HepG2 (cell line): ENCODE measurements around the gene TBC1D14. TPM values are rescaled to one million over a fixed set of nuclear protein-coding genes. Genes with fewer than 3 reads are reported as not detected.

Experiments
- HHEX ChIP-seq: IDR thresholded peaks from 2 replicates; pipeline ENCODE4 v1.6.1; 2016; ENCODE audit warnings: control low read depth
- HMG20A ChIP-seq: IDR thresholded peaks from 2 replicates; pipeline ENCODE4 v1.6.1; 2016; ENCODE audit warnings: borderline replicate concordance
- NFKBIZ ChIP-seq: IDR thresholded peaks from 2 replicates; pipeline ENCODE4 v1.6.1; 2018; ENCODE audit warnings: missing genetic modification reagents, missing compliant biosample characterization
- TEAD3 ChIP-seq: optimal IDR thresholded peaks from 2 replicates; pipeline ENCODE3; 2016; ENCODE audit warnings: borderline replicate concordance
- THAP11 ChIP-seq: IDR thresholded peaks from 2 replicates; pipeline ENCODE4 v1.6.1; 2016; ENCODE audit warnings: missing biosample characterization, missing genetic modification reagents
- ZNF614 ChIP-seq: IDR thresholded peaks from 2 replicates; pipeline ENCODE4 v1.6.1; 2018; ENCODE audit warnings: missing biosample characterization, missing genetic modification reagents, inconsistent platforms, borderline replicate concordance
- polyA plus RNA-seq, 8 experiments: library from polyadenylated mRNA; depleted of rRNA in 3 of 8; stranded (reverse) in 7 of 8; unstranded in 1 of 8; fragments of >200 nt; fragmentation: Illumina TruSeq in 4 of 8; extraction: Trizol in 4 of 8; gene quantifications; 2 replicates each; pipeline versions ENCODE4 v1.2.1 to v1.2.3, GENCODE V29; 2011 to 2016; ENCODE audit warnings: low read depth in 4 of 8, missing spikeins in 1 of 8, mixed read lengths in 1 of 8; ENCODE audit not compliant: insufficient read depth in 1 of 8
- total RNA-seq, 5 experiments: library from RNA; depleted of rRNA; stranded (reverse); fragments of >200 nt; fragmentation: Illumina TruSeq; extraction: Trizol; gene quantifications; 2 replicates each; pipeline ENCODE4 v1.2.3, GENCODE V29; 2016; ENCODE audit warnings: low read depth in 1 of 5
- TF ChIP-seq, protein P1 (sequence below): sonication (generic); formaldehyde crosslinking; IDR thresholded peaks from 2 replicates; pipeline ENCODE4 v1.4.0; 2020; ENCODE audit warnings: missing genetic modification reagents
- TF ChIP-seq, protein P2 (sequence below): IDR thresholded peaks from 2 replicates; pipeline ENCODE4 v1.6.1; 2016; ENCODE audit warnings: mild to moderate bottlenecking
- TF ChIP-seq, protein P3 (sequence below): sonication (generic); formaldehyde crosslinking; IDR thresholded peaks from 2 replicates; pipeline ENCODE4 v1.5.1; 2020; ENCODE audit warnings: mild to moderate bottlenecking, missing genetic modification reagents, moderate library complexity
- TF ChIP-seq, protein P4 (sequence below): sonication (generic); formaldehyde crosslinking; IDR thresholded peaks from 2 replicates; pipeline ENCODE4 v1.9.0; 2022; ENCODE audit warnings: missing genetic modification reagents, mild to moderate bottlenecking, borderline replicate concordance
- TF ChIP-seq, protein P5 (sequence below): sonication (generic); formaldehyde crosslinking; IDR thresholded peaks from 2 replicates; pipeline ENCODE4 v1.5.0; 2020; ENCODE audit warnings: missing genetic modification reagents

TBC1D14 gene
- total and polyA plus RNA-seq, 2 of the 13 experiments (the other 11 are each of a cell fraction or from before 2014, with no cell fraction given) = 29.5 to 46.5 TPM

DNA sequence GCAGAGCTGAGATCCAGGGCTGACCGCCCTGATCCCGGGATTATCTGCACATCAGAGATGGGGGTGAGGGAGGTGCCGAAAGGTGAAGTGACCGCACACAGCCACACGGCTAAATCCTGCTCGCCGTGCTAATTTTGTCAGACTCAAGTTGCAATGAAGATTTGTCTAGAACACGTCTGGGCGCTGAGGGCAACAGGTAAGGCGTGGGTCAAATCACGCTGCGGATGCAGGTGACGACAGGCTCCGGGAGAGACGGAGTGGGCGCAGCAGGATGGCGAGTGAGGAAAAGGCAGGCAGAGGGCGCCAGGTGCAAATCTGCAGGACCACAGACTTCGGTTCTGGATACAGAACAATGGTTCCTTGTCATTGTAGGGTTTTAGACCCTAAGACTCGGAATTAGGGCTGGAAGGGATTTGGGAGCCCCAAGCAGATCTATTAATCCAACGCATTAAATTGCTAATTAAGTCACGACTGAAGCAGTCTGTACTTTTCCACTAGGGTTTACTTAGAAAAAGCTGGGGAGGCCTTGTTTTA is 1.9 kb upstream of the TBC1D14 start (continued):
- no peak for TF ChIP-seq ZNF614 (CRISPR knock-in tag)
- TF ChIP-seq, protein P1, sequence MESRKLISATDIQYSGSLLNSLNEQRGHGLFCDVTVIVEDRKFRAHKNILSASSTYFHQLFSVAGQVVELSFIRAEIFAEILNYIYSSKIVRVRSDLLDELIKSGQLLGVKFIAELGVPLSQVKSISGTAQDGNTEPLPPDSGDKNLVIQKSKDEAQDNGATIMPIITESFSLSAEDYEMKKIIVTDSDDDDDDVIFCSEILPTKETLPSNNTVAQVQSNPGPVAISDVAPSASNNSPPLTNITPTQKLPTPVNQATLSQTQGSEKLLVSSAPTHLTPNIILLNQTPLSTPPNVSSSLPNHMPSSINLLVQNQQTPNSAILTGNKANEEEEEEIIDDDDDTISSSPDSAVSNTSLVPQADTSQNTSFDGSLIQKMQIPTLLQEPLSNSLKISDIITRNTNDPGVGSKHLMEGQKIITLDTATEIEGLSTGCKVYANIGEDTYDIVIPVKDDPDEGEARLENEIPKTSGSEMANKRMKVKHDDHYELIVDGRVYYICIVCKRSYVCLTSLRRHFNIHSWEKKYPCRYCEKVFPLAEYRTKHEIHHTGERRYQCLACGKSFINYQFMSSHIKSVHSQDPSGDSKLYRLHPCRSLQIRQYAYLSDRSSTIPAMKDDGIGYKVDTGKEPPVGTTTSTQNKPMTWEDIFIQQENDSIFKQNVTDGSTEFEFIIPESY = peak; percentile 85
- peak; percentile 62 for TF ChIP-seq TEAD3 (CRISPR knock-in tag)
- TF ChIP-seq, protein P2, sequence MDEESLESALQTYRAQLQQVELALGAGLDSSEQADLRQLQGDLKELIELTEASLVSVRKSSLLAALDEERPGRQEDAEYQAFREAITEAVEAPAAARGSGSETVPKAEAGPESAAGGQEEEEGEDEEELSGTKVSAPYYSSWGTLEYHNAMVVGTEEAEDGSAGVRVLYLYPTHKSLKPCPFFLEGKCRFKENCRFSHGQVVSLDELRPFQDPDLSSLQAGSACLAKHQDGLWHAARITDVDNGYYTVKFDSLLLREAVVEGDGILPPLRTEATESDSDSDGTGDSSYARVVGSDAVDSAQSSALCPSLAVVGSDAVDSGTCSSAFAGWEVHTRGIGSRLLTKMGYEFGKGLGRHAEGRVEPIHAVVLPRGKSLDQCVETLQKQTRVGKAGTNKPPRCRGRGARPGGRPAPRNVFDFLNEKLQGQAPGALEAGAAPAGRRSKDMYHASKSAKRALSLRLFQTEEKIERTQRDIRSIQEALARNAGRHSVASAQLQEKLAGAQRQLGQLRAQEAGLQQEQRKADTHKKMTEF (CRISPR knock-in tag) = peak; percentile 21; the same call in 1 of the 2 replicates
- peak; percentile 38; the same call in 1 of the 2 replicates for TF ChIP-seq THAP11 (CRISPR knock-in tag)
- TF ChIP-seq, protein P3, sequence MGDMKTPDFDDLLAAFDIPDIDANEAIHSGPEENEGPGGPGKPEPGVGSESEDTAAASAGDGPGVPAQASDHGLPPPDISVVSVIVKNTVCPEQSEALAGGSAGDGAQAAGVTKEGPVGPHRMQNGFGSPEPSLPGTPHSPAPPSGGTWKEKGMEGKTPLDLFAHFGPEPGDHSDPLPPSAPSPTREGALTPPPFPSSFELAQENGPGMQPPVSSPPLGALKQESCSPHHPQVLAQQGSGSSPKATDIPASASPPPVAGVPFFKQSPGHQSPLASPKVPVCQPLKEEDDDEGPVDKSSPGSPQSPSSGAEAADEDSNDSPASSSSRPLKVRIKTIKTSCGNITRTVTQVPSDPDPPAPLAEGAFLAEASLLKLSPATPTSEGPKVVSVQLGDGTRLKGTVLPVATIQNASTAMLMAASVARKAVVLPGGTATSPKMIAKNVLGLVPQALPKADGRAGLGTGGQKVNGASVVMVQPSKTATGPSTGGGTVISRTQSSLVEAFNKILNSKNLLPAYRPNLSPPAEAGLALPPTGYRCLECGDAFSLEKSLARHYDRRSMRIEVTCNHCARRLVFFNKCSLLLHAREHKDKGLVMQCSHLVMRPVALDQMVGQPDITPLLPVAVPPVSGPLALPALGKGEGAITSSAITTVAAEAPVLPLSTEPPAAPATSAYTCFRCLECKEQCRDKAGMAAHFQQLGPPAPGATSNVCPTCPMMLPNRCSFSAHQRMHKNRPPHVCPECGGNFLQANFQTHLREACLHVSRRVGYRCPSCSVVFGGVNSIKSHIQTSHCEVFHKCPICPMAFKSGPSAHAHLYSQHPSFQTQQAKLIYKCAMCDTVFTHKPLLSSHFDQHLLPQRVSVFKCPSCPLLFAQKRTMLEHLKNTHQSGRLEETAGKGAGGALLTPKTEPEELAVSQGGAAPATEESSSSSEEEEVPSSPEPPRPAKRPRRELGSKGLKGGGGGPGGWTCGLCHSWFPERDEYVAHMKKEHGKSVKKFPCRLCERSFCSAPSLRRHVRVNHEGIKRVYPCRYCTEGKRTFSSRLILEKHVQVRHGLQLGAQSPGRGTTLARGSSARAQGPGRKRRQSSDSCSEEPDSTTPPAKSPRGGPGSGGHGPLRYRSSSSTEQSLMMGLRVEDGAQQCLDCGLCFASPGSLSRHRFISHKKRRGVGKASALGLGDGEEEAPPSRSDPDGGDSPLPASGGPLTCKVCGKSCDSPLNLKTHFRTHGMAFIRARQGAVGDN (CRISPR knock-in tag) = peak; percentile 72
- TF ChIP-seq, protein P4, sequence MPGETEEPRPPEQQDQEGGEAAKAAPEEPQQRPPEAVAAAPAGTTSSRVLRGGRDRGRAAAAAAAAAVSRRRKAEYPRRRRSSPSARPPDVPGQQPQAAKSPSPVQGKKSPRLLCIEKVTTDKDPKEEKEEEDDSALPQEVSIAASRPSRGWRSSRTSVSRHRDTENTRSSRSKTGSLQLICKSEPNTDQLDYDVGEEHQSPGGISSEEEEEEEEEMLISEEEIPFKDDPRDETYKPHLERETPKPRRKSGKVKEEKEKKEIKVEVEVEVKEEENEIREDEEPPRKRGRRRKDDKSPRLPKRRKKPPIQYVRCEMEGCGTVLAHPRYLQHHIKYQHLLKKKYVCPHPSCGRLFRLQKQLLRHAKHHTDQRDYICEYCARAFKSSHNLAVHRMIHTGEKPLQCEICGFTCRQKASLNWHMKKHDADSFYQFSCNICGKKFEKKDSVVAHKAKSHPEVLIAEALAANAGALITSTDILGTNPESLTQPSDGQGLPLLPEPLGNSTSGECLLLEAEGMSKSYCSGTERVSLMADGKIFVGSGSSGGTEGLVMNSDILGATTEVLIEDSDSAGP = peak; percentile 52; the same call in 1 of the 2 replicates
- 0 out of 2 replicates have a peak, but pooled peaks have one; percentile 17 for TF ChIP-seq HMG20A (CRISPR knock-in tag)
- no peak for TF ChIP-seq HHEX
- TF ChIP-seq, protein P5, sequence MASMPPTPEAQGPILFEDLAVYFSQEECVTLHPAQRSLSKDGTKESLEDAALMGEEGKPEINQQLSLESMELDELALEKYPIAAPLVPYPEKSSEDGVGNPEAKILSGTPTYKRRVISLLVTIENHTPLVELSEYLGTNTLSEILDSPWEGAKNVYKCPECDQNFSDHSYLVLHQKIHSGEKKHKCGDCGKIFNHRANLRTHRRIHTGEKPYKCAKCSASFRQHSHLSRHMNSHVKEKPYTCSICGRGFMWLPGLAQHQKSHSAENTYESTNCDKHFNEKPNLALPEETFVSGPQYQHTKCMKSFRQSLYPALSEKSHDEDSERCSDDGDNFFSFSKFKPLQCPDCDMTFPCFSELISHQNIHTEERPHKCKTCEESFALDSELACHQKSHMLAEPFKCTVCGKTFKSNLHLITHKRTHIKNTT = no peak
- TF ChIP-seq NFKBIZ (CRISPR knock-in tag) = no peak
